Prostate gland (tissue), 2 donors: ENCODE measurements around the gene SERPINI2. TPM values are rescaled to one million over a fixed set of nuclear protein-coding genes. Genes with fewer than 3 reads are reported as not detected.

Experiments
- DNase-seq: peaks from one replicate; pipeline ENCODE4 v3.0.0-alpha.2; 2019; ENCODE audit warnings: low spot score
- H3K27ac ChIP-seq, 2 donors: fragments of 200-600 bp; sonication (generic); 2 replicates each; pipeline ENCODE4 v1.5.1; 2017 to 2019
- H3K27me3 ChIP-seq: fragments of 200-600 bp; sonication (generic); replicated peaks from 2 replicates; pipeline ENCODE4 v1.5.1; 2019; ENCODE audit not compliant: insufficient read depth
- H3K36me3 ChIP-seq, 2 donors: fragments of 200-600 bp; sonication (generic); 1 replicate in 1 of 2; 2 replicates in 1 of 2; pipeline versions ENCODE4 v1.5.1 to v1.8.1; 2017 to 2019
- H3K4me1 ChIP-seq: fragments of 200-600 bp; sonication (generic); replicated peaks from 2 replicates; pipeline ENCODE4 v1.5.1; 2019
- H3K4me3 ChIP-seq, 2 donors: fragments of 200-600 bp; sonication (generic); 2 replicates each; pipeline ENCODE4 v1.5.1; 2017 to 2019
- H3K9me3 ChIP-seq: fragments of 200-600 bp; sonication (generic); 2 replicates; pipeline ENCODE4 v1.5.1; 2017
- CTCF ChIP-seq, 4 experiments: fragments of 200-600 bp in 2 of 4; fragments of 450-650 bp in 2 of 4; sonication (generic) in 2 of 4; IDR thresholded peaks; 1 replicate in 3 of 4; 2 replicates in 1 of 4; pipeline ENCODE4 v1.5.1; 2016 to 2019; ENCODE audit warnings: antibody characterized with exemption in 4 of 4, mild to moderate bottlenecking in 2 of 4, moderate library complexity in 2 of 4
- POLR2A ChIP-seq: fragments of 450-650 bp; IDR thresholded peaks from one replicate; pipeline ENCODE4 v1.6.1; 2016; ENCODE audit warnings: antibody characterized with exemption, mild to moderate bottlenecking
- POLR2AphosphoS5 ChIP-seq: sonication (generic); formaldehyde crosslinking; IDR thresholded peaks from one replicate; pipeline ENCODE4 v1.6.1; 2017; ENCODE audit warnings: antibody characterized with exemption
- WGBS: methylation state at CpG from one replicate; pipeline ENCODE4 v1.1.5; 2018; 5-methylcytosine and 5-hydroxymethylcytosine counted together
- intact Hi-C: fragments of 100-400 bp; cut with DNase I; formaldehyde crosslinking; loops from one replicate; pipeline ENCODE4 v1.14.2; 2022
- total RNA-seq, 2 donors: library from RNA; depleted of rRNA; stranded (reverse); fragments of >200 nt; gene quantifications; one replicate each; pipeline ENCODE4 v1.1.0, GENCODE V29; 2016

SERPINI2 gene
- total RNA-seq, 2 donors from 2014 or later: 3.1 TPM; not detected in 1

GRCh38 chr3:167480748-167481147, 6.9 kb upstream of the SERPINI2 start:
- H3K4me1 ChIP-seq: no peaks in the 10 kb centered on the region
- TF ChIP-seq CTCF (IDR thresholded peaks at IDR 0.05) (no peak), POLR2A (no peak), POLR2AphosphoS5 (no peak)
- H3K4me3 ChIP-seq: no peak overlapping the region
- H3K27ac ChIP-seq: no peak overlapping the region
- no peaks in the 10 kb centered on the region for H3K27me3 ChIP-seq
- H3K9me3 ChIP-seq: no peaks in the 10 kb centered on the region
- DNase-seq: no peak
- intact Hi-C loops: no loop called here
- 85% methylated on average over 2 of the region's 2 CpGs for WGBS
- H3K36me3 ChIP-seq: no peaks in the 10 kb centered on the region

- H3K36me3 ChIP-seq: no peaks in the 10 kb centered on the region
- 79% methylated on average over 3 of the region's 3 CpGs for whole genome bisulfite sequencing
- no peaks in the 10 kb centered on the region for H3K4me1 ChIP-seq
- H3K4me3 ChIP-seq: no peak overlapping the region
- H3K9me3 ChIP-seq: no peaks in the 10 kb centered on the region
- DNase-seq: no peak
- TF ChIP-seq POLR2AphosphoS5 (no peak), POLR2A (no peak), CTCF (IDR thresholded peaks at IDR 0.05) (no peak)
- H3K27me3 ChIP-seq: no peaks in the 10 kb centered on the region
- H3K27ac ChIP-seq: no peak overlapping the region
- intact Hi-C loops: no loop called here
These were observed 4.5 kb downstream of the SERPINI2 start for GRCh38 chr3:167469381-167469780.

- Histone ChIP-seq H3K4me1 (no peaks in the 10 kb centered on the region), H3K27me3 (no peaks in the 10 kb centered on the region), H3K9me3 (no peaks in the 10 kb centered on the region), H3K27ac (no peak overlapping the region), H3K4me3 (no peak overlapping the region), H3K36me3 (no peaks in the 10 kb centered on the region)
- no peak for TF ChIP-seq CTCF (IDR thresholded peaks at IDR 0.05)
- DNase-seq: no peak
- intact Hi-C loops: no loop called here
- 80% methylated on average over 5 of the region's 5 CpGs for WGBS
These were observed 5.8 kb downstream of the SERPINI2 start for GRCh38 chr3:167467848-167468611.

- no peak for TF ChIP-seq CTCF (IDR thresholded peaks at IDR 0.05)
- no peak for TF ChIP-seq POLR2A
- no peaks in the 10 kb centered on the region for H3K4me1 ChIP-seq
- intact Hi-C loops: no loop called here
These were observed 6.9 kb downstream of the SERPINI2 start for GRCh38 chr3:167466966-167467365.

DNA sequence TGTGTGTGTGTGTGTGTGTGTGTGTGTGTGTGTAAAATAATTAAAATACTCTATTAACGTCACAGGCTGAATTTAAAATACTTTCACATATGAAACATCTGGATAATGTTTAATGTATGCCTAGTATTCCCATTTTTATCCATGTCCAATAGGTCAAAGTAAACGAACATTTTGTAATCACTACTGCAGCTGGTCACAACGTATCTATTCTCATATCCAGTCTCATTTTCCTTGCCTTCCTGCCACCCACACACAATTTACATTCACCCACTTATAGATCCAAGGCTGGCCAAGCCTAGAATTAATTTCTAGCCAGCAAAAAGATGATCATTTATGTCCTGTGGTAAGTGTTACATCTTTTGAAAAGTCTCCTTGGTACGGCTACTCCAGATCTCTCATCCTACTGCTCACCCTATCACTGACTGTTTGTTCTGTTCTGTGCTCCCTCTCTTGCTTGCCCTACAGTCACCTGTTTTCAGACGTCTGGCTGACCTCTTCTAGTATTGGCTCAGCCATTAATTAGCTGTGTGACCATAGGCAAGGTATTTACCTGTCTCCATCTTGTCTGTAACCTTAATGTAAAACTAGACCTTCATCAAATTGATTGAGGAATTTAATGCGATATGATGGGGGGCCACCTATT, 17.6 kb downstream of the SERPINI2 start:
- no peak overlapping the region for H3K4me3 ChIP-seq
- TF ChIP-seq CTCF (IDR thresholded peaks at IDR 0.05): no peak
- no peak for TF ChIP-seq POLR2A
- TF ChIP-seq POLR2AphosphoS5: no peak
- WGBS: 82% methylated on average over 6 of the region's 6 CpGs

More at GRCh38 chr3:167466966-167467365, 6.9 kb downstream of the SERPINI2 start:
- Histone ChIP-seq H3K9me3 (no peaks in the 10 kb centered on the region), H3K27me3 (no peaks in the 10 kb centered on the region), H3K27ac (no peak overlapping the region), H3K4me3 (no peak overlapping the region), H3K36me3 (no peaks in the 10 kb centered on the region)
- DNase-seq: no peak

More for the DNA sequence above, 17.6 kb downstream of the SERPINI2 start:
- H3K9me3 ChIP-seq: no peaks in the 10 kb centered on the region
- no peaks in the 10 kb centered on the region for H3K4me1 ChIP-seq
- H3K27ac ChIP-seq: no peak overlapping the region
- H3K27me3 ChIP-seq: no peaks in the 10 kb centered on the region
- no peak for DNase-seq
- no peaks in the 10 kb centered on the region for H3K36me3 ChIP-seq
- intact Hi-C loops: no loop called here
